ENCODE data around the gene SCD5.

The SCD5 gene

DNA sequence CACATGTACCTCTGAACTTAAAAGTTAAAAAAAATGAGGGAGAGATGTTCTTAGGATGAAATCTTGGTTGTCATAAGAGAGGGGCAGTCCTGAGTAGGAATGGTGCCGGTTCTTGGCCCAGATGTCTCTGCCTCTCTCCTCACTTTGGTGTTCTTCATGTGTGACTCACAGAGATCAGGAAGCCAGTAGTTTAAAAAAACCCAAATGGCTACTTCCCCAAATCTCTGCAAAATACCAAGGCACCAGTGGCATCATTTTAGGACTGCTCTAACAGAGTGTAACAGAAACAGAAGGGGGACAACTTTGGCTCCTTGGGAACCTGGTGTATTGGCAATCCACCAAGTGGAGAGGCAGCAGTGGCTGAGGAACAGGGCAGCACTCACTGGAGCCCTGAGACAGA, 116.8 kb downstream of the SCD5 start:
- no peak for DNase-seq

DNA sequence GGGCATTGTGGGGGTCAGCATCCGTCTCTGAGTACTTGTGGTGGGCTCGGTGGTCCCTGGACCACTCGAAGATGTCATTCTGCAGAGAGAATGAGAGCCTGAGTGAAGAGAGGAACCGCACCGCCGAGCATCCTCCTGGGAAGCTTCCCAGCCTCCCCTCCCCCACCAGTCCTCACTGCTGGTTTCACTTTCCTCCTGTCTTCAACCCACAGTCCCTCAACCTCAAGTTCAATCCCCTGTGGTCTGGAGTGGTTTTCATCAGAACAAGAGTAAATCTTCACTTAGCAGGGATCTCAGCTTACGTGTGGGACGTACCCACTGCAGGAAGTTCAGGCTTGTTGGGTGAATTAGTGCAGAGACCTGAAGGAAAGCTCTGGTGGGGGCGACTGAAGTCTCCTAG, 117.8 kb downstream of the SCD5 start:
- DNase-seq: no peak

- no peak for DNase-seq
Measured at GRCh38 chr4:82679531-82679930, 119.1 kb downstream of the SCD5 start.

DNA sequence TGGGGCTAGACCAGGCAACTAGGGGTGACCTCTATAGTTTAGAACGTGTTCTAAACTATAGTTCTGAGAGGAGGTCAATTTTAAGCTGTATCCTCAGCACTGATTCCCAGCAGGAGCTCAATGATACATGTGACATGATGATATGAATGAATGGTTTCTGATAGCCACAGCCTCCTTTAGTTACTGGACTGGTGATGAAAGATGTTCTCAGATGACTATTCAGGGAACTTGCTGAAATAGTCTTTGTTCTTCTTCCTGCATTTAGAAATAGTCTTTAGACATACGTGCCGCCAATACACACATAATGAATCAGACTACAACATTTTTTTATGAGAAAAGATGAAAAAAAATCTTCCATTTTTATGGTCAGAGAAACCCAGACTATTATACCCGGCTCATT, 120.5 kb downstream of the SCD5 start:
- no peak for DNase-seq

- no peak for DNase-seq
Measured at GRCh38 chr4:82677327-82677726, 121.3 kb downstream of the SCD5 start.

- no peak for DNase-seq
Measured at GRCh38 chr4:82667761-82668480, 130.7 kb downstream of the SCD5 start.

- DNase-seq: no peak
Measured at GRCh38 chr4:82666970-82667665, 131.5 kb downstream of the SCD5 start.

DNA sequence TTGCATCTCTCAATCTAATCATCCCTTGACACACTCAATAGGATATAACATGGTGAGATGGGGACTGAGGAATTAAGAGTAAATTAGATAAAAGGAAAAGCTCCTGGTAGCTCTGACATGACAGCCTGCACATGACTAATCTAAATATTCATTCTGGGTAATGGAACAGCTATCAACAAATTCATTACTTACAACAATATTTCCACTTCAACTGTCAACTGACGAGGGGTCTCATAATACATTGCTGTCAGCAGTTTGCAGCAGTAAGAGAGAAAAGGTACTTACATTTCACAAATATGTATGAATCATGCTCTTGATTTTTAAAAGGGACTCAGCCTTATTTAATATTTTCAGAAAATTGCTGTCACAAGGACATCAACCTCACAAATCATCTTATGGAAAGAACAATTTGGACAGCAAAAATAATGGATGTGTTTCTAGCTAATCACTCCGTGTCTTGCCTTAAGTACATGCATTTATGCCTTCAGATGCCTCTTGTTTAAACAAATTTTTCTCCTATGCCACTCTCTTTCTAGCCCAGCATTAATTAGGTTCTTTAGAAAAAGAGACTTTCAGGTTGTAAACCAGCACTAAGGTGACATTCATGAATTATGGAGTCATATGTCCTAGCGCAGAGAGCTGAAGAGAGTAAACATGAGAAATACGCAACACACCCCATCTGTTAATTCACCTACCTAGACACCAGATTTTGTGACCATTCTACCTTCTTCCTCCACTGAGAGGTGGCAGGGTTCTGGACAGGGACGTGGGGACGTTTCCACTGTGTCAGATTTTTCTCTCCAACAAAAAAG, 137.2 kb downstream of the SCD5 start:
- DNase-seq: no peak

DNA sequence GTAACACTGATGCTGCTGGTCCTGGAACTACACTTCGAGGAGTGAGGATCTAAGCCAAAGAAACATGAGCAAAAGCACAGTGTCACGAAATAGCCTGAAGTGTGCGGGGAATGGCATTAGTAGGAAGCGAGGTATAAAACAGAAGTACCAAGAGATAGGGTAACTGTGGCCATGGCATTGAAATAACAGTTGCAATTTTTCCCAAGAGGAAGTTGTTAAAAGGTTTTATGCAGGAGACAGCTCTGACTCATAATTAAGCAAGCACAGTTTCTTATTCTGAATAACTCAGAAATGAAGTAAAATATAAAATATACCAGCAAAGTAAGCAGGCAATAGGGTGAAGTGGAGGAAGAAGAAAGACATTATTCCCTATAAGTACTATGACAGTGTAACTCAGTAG, 146.5 kb downstream of the SCD5 start:
- no peak for DNase-seq

DNA sequence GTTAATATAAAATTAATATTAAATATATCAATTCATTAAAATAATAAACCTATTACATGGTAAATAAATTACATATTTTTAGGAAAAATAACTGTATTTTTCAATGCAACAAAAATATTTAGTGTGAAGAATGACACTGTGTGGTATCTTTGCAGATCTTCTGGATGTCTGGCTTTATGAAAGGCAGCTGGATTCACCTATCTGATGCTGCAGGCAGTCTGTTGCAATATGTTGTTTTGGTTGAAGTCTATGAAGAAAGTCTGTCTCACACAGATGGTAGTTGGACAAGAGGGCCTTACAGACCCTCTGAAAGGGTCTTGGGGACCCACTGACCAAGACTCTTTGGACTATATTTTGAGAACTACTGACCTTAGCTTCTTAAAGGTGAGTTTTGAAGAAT, 147.7 kb downstream of the SCD5 start:
- no peak for DNase-seq

GRCh38 chr4:82648356-82648755, 150.2 kb downstream of the SCD5 start:
- no peak for DNase-seq

DNA sequence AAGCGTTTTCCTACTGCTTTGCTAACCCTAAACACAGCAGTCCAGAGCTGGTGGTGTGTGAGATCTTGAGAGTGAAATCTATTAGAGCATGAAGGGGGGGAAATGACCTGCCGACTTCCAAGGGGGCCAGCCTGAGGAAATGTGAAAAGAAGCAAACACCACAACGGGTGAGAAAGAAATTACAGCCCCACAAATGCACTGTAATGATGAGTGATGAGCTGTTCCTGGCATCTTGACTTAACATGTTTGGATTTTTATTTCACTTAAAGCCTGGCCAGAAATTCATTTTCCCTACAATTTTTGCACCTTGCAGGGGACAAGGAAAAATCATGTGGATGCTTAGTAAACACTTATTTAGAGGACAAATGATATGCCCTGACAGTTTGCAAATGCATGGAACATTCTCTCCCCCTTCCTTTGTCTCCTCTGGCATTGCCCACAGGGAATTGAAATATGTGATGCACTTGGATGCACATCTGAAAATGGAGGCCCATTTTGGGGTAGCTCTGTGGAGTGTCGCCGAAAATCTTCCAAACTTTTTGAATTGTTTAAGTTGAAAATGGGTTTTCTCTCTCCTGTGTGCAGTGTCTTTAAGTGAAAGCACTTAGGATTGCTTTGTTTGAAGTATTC, 152.5 kb downstream of the SCD5 start:
- DNase-seq: no peak

DNA sequence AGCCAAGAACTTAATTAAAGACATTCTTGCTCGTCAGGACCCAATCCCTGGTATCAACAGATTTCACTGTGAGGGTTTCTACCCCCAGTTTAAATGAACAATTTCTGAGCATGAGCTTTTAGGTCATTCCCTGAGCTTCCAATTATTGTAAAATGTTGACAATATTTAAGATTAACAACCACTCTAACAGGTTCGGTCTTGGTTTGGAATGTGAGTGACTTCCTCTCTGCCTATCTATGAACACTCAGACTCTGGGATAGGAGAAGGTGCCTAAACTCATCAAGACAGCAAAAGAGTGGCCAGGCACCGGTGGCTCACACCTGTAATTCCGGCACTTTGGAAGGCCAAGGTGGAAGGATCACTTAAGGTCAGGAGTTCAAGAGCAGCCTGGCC, 153.9 kb downstream of the SCD5 start:
- DNase-seq: no peak

GRCh38 chr4:82643994-82644733, 154.4 kb downstream of the SCD5 start:
- DNase-seq: no peak

- DNase-seq: no peak
Measured at GRCh38 chr4:82642331-82642730, 156.3 kb downstream of the SCD5 start.

GRCh38 chr4:82640540-82640939, 158.1 kb downstream of the SCD5 start:
- DNase-seq: no peak

GRCh38 chr4:82639971-82640370, 158.6 kb downstream of the SCD5 start:
- no peak for DNase-seq

GRCh38 chr4:82638479-82638878, 160.1 kb downstream of the SCD5 start:
- DNase-seq: no peak

DNA sequence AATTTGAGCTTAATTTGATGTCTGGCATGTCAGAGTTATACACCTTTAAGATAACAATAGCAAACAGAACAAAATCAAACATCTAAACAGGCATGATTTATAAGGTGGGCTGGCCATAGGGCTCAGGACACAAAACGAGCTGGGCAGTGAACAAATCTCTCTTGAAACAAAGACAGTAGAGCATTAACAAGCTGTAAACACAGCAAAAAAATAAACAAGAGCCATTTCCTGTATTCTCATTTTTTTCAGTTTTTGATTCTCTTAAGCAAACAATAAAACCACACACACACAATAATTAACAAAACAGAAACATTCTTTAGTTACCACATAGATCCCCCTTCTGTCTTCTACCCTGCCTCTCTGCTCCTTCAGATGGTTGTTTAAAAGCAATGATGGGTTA, 168.5 kb downstream of the SCD5 start:
- DNase-seq: no peak

DNA sequence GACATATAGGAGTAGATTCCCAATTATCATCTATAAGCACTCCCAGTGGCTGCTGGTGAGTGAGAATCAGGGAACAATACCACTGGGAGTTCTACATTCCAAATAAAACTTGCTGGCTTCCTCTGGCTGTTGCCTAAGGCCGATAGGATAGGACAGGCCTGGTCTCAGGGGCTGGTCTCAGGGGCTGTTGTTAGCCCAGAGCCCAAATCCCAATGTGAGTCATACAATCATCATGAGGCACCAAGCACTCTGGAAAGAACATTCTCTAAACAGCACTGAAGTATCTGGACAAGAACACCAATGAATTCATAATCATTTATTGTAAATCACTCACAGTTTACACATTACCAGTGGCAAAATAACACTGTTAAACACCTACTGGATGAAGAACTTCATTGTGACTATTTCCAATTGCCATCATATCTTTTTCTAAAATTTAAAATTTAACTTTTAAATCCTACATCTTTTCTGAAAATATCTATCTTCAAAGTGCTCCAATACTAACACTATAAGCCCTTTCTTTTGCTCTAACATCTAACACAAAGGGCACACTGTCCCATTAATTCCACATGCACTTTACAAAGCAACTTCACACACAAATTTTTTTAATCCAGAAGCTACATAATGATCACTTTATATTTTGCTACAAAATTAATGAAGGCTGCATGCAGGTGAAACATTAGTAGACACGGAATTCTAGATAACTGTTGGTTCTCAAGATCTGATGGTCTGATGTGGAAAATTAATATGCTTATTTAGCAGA, 169.2 kb downstream of the SCD5 start:
- DNase-seq: no peak

DNA sequence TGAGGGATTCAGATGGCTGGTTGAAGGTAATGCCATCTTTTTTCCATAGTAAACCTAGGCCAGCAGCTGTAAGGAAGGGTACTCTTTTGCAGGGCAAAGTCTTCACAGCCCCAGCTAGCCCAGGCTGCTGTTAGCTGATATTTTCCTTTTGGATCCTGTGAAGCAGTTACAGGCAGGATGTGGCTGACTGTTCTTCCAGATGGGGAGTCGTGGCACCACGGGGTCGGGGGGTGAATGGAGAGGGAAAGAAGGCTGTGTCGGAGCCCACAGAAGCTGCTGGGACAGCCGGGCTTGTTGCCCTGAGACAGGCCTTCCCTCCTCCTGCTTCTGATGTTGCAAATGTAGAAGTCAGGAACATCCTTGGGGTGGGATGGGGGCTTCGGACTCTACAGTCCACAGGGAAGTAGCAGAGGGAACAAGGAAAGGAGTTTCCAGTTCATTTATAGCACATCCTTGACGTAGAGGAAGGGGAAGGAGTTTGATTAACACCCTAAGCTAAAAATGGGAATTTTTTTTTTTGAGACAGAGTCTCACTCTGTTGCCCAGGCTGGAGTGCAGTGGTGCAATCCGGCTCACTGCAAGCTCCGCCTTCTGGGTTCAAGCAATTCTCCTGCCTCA, 172.2 kb downstream of the SCD5 start:
- DNase-seq: no peak

- no peak for DNase-seq
Measured at GRCh38 chr4:82624819-82625218, 173.8 kb downstream of the SCD5 start.
